PC-3 (cell line): Measurements from ENCODE around the gene FAM234A. TPM values are rescaled to one million over a fixed set of nuclear protein-coding genes. Genes with fewer than 3 reads are reported as not detected.

Experiments
- ATAC-seq: fragments of 200-7000 bp; cut with Tn5 transposase; 2 replicates; pipeline ENCODE4 v1.9.1; 2020; ENCODE audit warnings: mild to moderate bottlenecking, moderate library complexity
- BruUV-seq: library from RNA; stranded (reverse); fragments of 400-500 nt; replicated peaks from 2 replicates; lab custom pipeline; 2021; lab: Mats Ljungman, UMichigan
- CTCF ChIA-PET: fragments of 300-600 bp; sonication (Branson Sonifier 250); formaldehyde crosslinking; loops from one replicate; lab custom pipeline; 2022; ENCODE audit warnings: antibody characterized with exemption; lab: Charles Lee
- POLR2A ChIA-PET: fragments of 300-600 bp; sonication (Branson Sonifier 250); formaldehyde crosslinking; loops from one replicate; lab custom pipeline; 2022; ENCODE audit warnings: antibody characterized with exemption; ENCODE audit not compliant: unreplicated experiment; lab: Charles Lee
- DNase-seq: peaks from one replicate; pipeline ENCODE4 v3.0.0-alpha.2; 2015
- H2AFZ ChIP-seq: fragments of 300-600 bp; sonication (generic); 2 replicates; pipeline ENCODE4 v1.6.0; 2016; ENCODE audit warnings: antibody characterized with exemption, low read length
- H3F3A ChIP-seq: fragments of 300-600 bp; sonication (generic); one replicate; pipeline ENCODE4 v1.6.0; 2017; ENCODE audit warnings: antibody characterized with exemption, low read length, control low read depth, mild to moderate bottlenecking; ENCODE audit not compliant: unreplicated experiment
- H3K27ac ChIP-seq: fragments of 300-600 bp; sonication (generic); 2 replicates; pipeline ENCODE4 v1.5.1; 2016; ENCODE audit warnings: mild to moderate bottlenecking, low read length
- H3K27me3 ChIP-seq: fragments of 300-600 bp; sonication (generic); 2 replicates; pipeline ENCODE4 v1.6.1; 2016; ENCODE audit warnings: low read length, mixed read lengths
- H3K36me3 ChIP-seq: fragments of 300-600 bp; sonication (generic); 2 replicates; pipeline ENCODE4 v1.6.1; 2016; ENCODE audit warnings: low read depth, mixed run types, low read length, mixed read lengths
- H3K4me1 ChIP-seq: fragments of 300-600 bp; sonication (generic); 2 replicates; pipeline ENCODE4 v1.5.1; 2016; ENCODE audit warnings: low read length; ENCODE audit not compliant: insufficient read depth
- H3K4me2 ChIP-seq: fragments of 300-600 bp; sonication (generic); 2 replicates; pipeline ENCODE4 v1.6.0; 2016; ENCODE audit warnings: low read length
- H3K4me3 ChIP-seq: fragments of 300-600 bp; sonication (generic); 2 replicates; pipeline ENCODE4 v1.5.1; 2016; ENCODE audit warnings: mild to moderate bottlenecking, low read length, mixed read lengths
- H3K79me2 ChIP-seq: fragments of 300-600 bp; sonication (generic); 2 replicates; pipeline ENCODE4 v1.6.1; 2017; ENCODE audit warnings: low read length, mixed read lengths
- H3K9ac ChIP-seq: fragments of 300-600 bp; sonication (generic); 2 replicates; pipeline ENCODE4 v1.6.0; 2016; ENCODE audit warnings: mild to moderate bottlenecking, low read length
- H3K9me2 ChIP-seq: fragments of 300-600 bp; sonication (generic); replicated peaks from 2 replicates; pipeline ENCODE4 v1.6.1; 2016; ENCODE audit warnings: mixed run types, low read length, mixed read lengths
- H3K9me3 ChIP-seq: fragments of 300-600 bp; sonication (generic); 2 replicates; pipeline ENCODE4 v1.6.1; 2016; ENCODE audit warnings: low read length, mixed read lengths
- H4K20me1 ChIP-seq: fragments of 300-600 bp; sonication (generic); 2 replicates; pipeline ENCODE4 v1.6.1; 2016; ENCODE audit warnings: low read length, mixed read lengths
- CTCF ChIP-seq: fragments of 300-600 bp; sonication (generic); conservative IDR thresholded peaks from 2 replicates; pipeline ENCODE4 v1.5.1; 2017; ENCODE audit warnings: antibody characterized with exemption, low read depth, mild to moderate bottlenecking, low read length
- EZH2 ChIP-seq: fragments of 300-600 bp; sonication (generic); IDR thresholded peaks from one replicate; pipeline ENCODE4 v1.6.1; 2017; ENCODE audit warnings: antibody characterized with exemption, mild to moderate bottlenecking, low read length; ENCODE audit not compliant: unreplicated experiment
- EZH2phosphoT487 ChIP-seq: fragments of 300-600 bp; sonication (generic); IDR thresholded peaks from 2 replicates; pipeline ENCODE4 v1.6.1; 2018; ENCODE audit warnings: mild to moderate bottlenecking, antibody characterized with exemption, low read length, borderline replicate concordance
- intact Hi-C: fragments of 100-400 bp; cut with micrococcal nuclease; formaldehyde crosslinking; loops from 2 replicates; pipeline ENCODE4 v1.9.0; 2023
- total RNA-seq: library from RNA; depleted of rRNA; stranded (reverse); fragments of >200 nt; gene quantifications from 2 replicates; pipeline ENCODE4 v1.2.3, GENCODE V29; 2014

FAM234A gene
- total RNA-seq, 1 experiment from 2014 or later = 31.4 TPM

- H3K36me3 ChIP-seq = no peaks in the 10 kb centered on the region
- no peak overlapping the region for H3K27ac ChIP-seq
- BruUV-seq = no TSS peak
- H3K9me3 ChIP-seq = no peaks in the 10 kb centered on the region
- intact Hi-C loops = no loop called here
- H3F3A ChIP-seq = no peaks in the 10 kb centered on the region
- H4K20me1 ChIP-seq = no peaks in the 10 kb centered on the region
- TF ChIP-seq CTCF = no peak
- TF ChIP-seq EZH2phosphoT487 = no peak
- TF ChIP-seq EZH2 = no peak
- no peak overlapping the region for H2AFZ ChIP-seq
- H3K27me3 ChIP-seq = no peaks in the 10 kb centered on the region
- POLR2A ChIA-PET = no interaction called here
- no peak for DNase-seq
- no peaks in the 10 kb centered on the region for H3K79me2 ChIP-seq
- no peak overlapping the region for H3K4me3 ChIP-seq
- H3K4me1 ChIP-seq = no peaks in the 10 kb centered on the region
- H3K9me2 ChIP-seq = no peaks in the 10 kb centered on the region
- no peak overlapping the region for H3K9ac ChIP-seq
- CTCF ChIA-PET = no interaction called here
- H3K4me2 ChIP-seq = no peak overlapping the region
- no peak for ATAC-seq
These were observed 29.3 kb downstream of the FAM234A start for GRCh38 chr16:263944-264343.

- ChIA-PET POLR2A (no interaction called here), CTCF (no interaction called here)
- H3K4me2 ChIP-seq = no peak overlapping the region
- no peaks in the 10 kb centered on the region for H3K36me3 ChIP-seq
- no peaks in the 10 kb centered on the region for H3K4me1 ChIP-seq
- no peaks in the 10 kb centered on the region for H3K9me3 ChIP-seq
- no peaks in the 10 kb centered on the region for H3K27me3 ChIP-seq
- H4K20me1 ChIP-seq = no peaks in the 10 kb centered on the region
- no peaks in the 10 kb centered on the region for H3K9me2 ChIP-seq
- DNase-seq (no peak), ATAC-seq (no peak)
- TF ChIP-seq EZH2 (no peak), EZH2phosphoT487 (no peak), CTCF (no peak)
- no peak overlapping the region for H2AFZ ChIP-seq
- intact Hi-C loops = no loop called here
- H3K79me2 ChIP-seq = no peaks in the 10 kb centered on the region
- H3K9ac ChIP-seq = no peak overlapping the region
- H3K27ac ChIP-seq = no peak overlapping the region
- H3K4me3 ChIP-seq = no peak overlapping the region
- no TSS peak for BruUV-seq
- no peaks in the 10 kb centered on the region for H3F3A ChIP-seq
These were observed 29.9 kb downstream of the FAM234A start for GRCh38 chr16:264440-264951.

- intact Hi-C loops = no loop called here
- Histone ChIP-seq H3K4me3 (no peak overlapping the region), H3K9ac (no peak overlapping the region), H3K79me2 (no peaks in the 10 kb centered on the region), H2AFZ (no peak overlapping the region), H3K27ac (no peak overlapping the region), H3F3A (no peaks in the 10 kb centered on the region), H3K4me2 (no peak overlapping the region), H3K9me3 (no peaks in the 10 kb centered on the region), H3K4me1 (no peaks in the 10 kb centered on the region), H3K36me3 (no peaks in the 10 kb centered on the region), H3K27me3 (no peaks in the 10 kb centered on the region), H4K20me1 (no peaks in the 10 kb centered on the region), H3K9me2 (no peaks in the 10 kb centered on the region)
- ChIA-PET CTCF (no interaction called here), POLR2A (no interaction called here)
- no TSS peak for BruUV-seq
- ATAC-seq (no peak), DNase-seq (no peak)
- TF ChIP-seq CTCF (no peak), EZH2 (no peak), EZH2phosphoT487 (no peak)
These were observed 30.4 kb downstream of the FAM234A start for GRCh38 chr16:265002-265529.
